ENCODE measurements around the gene GSTT2.
"Not testable (repeated sequence)": the region's sequence is repeated elsewhere in the genome, so short reads cannot be mapped to it uniquely, and the experiment has no call there.

- TF ChIP-seq POLR2A, CTCF (IDR thresholded peaks at IDR 0.05): not testable (repeated sequence)
Observed at GRCh38 chr22:23977304-23977703, 2.6 kb upstream of the GSTT2 start.
